Nephron (organoid): Measurements from ENCODE around the gene AIG1.
A peak's percentile ranks its signal among the peaks of the same experiment; 100 is the strongest.

Experiments used
- H3K27ac Mint-ChIP-seq, 3 experiments: 2 replicates each; pipeline ENCODE4 v1.8.0; 2020; ENCODE audit warnings: mixed read lengths in 3 of 3, mild to moderate bottlenecking in 2 of 3, moderate library complexity in 1 of 3
- H3K27me3 Mint-ChIP-seq: 2 replicates; pipeline ENCODE4 v1.8.0; 2021; ENCODE audit warnings: low read depth, mild to moderate bottlenecking, moderate library complexity, mixed read lengths
- H3K36me3 Mint-ChIP-seq: 2 replicates; pipeline ENCODE4 v1.8.0; 2020; ENCODE audit warnings: low read depth, mixed read lengths
- H3K4me1 Mint-ChIP-seq: 2 replicates; pipeline ENCODE4 v1.8.0; 2020; ENCODE audit warnings: mixed read lengths
- H3K4me3 Mint-ChIP-seq, 3 experiments: 2 replicates each; pipeline ENCODE4 v1.8.0; 2020; ENCODE audit warnings: mild to moderate bottlenecking in 3 of 3, mixed read lengths in 3 of 3, moderate library complexity in 2 of 3
- H3K9me3 Mint-ChIP-seq: 2 replicates; pipeline ENCODE4 v1.8.0; 2020; ENCODE audit warnings: mixed read lengths
- CTCF ChIP-seq, 3 experiments: fragments of 200-600 bp; sonication (generic); IDR thresholded peaks; one replicate each; pipeline ENCODE4 v1.5.0; 2021; ENCODE audit warnings: antibody characterized with exemption in 3 of 3; ENCODE audit not compliant: unreplicated experiment in 3 of 3

AIG1 gene

GRCh38 chr6:143059663-143060353 lies 881 bp upstream of the AIG1 start:
- TF ChIP-seq CTCF (IDR thresholded peaks at IDR 0.05; ENCODE audit: unreplicated experiment in 3 of 3), result no peak
- no peaks in the 10 kb centered on the region for H3K9me3 Mint-ChIP-seq
- no peaks in the 10 kb centered on the region for H3K36me3 Mint-ChIP-seq
- peak overlapping the region; percentile 64 to 96 (median 95) for H3K27ac Mint-ChIP-seq
- H3K27me3 Mint-ChIP-seq, result no peaks in the 10 kb centered on the region
- H3K4me3 Mint-ChIP-seq, result peak overlapping the region; percentile 93 to 97 (median 94)
- peaks cover 28% of the 10 kb centered on the region for H3K4me1 Mint-ChIP-seq

GRCh38 chr6:143060354-143060805 lies 309 bp upstream of the AIG1 start:
- Mint-ChIP-seq H3K4me1 (peaks cover 28% of the 10 kb centered on the region), H3K36me3 (no peaks in the 10 kb centered on the region), H3K9me3 (no peaks in the 10 kb centered on the region), H3K4me3 (peak overlapping the region; percentile 93 to 97 (median 94)), H3K27ac (peak overlapping the region; percentile 64 to 96 (median 95)), H3K27me3 (no peaks in the 10 kb centered on the region)
- TF ChIP-seq CTCF (IDR thresholded peaks at IDR 0.05; ENCODE audit: unreplicated experiment in 3 of 3), result peak in 2 of 3 experiments; percentile 8 to 25

GRCh38 chr6:143061597-143062385 lies 1.1 kb downstream of the AIG1 start:
- no peaks in the 10 kb centered on the region for H3K36me3 Mint-ChIP-seq
- H3K27ac Mint-ChIP-seq, result peak overlapping the region; percentile 64 to 96 (median 82)
- no peaks in the 10 kb centered on the region for H3K9me3 Mint-ChIP-seq
- no peak for TF ChIP-seq CTCF (IDR thresholded peaks at IDR 0.05; ENCODE audit: unreplicated experiment in 3 of 3)
- H3K4me3 Mint-ChIP-seq, result peak overlapping the region; percentile 86 to 87 (median 87)
- peaks cover 28% of the 10 kb centered on the region for H3K4me1 Mint-ChIP-seq
- no peaks in the 10 kb centered on the region for H3K27me3 Mint-ChIP-seq

GRCh38 chr6:143062551-143062950 lies 1.9 kb downstream of the AIG1 start:
- Mint-ChIP-seq H3K9me3 (no peaks in the 10 kb centered on the region), H3K27me3 (no peaks in the 10 kb centered on the region), H3K27ac (peak overlapping the region; percentile 21 to 64 (median 28)), H3K4me3 (peak overlapping the region; percentile 65 to 80 (median 77)), H3K36me3 (no peaks in the 10 kb centered on the region), H3K4me1 (peaks cover 28% of the 10 kb centered on the region)
- TF ChIP-seq CTCF (IDR thresholded peaks at IDR 0.05; ENCODE audit: unreplicated experiment in 3 of 3), result no peak

GRCh38 chr6:143063631-143064030 lies 2.9 kb downstream of the AIG1 start:
- H3K27me3 Mint-ChIP-seq, result no peaks in the 10 kb centered on the region
- H3K36me3 Mint-ChIP-seq, result no peaks in the 10 kb centered on the region
- H3K27ac Mint-ChIP-seq, result peak overlapping the region in 1 of 3 experiments; percentile 8
- H3K4me1 Mint-ChIP-seq, result peaks cover 28% of the 10 kb centered on the region
- no peak for TF ChIP-seq CTCF (IDR thresholded peaks at IDR 0.05; ENCODE audit: unreplicated experiment in 3 of 3)
- H3K9me3 Mint-ChIP-seq, result no peaks in the 10 kb centered on the region
- H3K4me3 Mint-ChIP-seq, result no peak overlapping the region
